ENCODE results near the gene YJEFN3. TPM values are rescaled to one million over a fixed set of nuclear protein-coding genes. Genes with fewer than 3 reads are reported as not detected.

YJEFN3 gene
- total and polyA plus RNA-seq, 2 of the 8 experiments (the other 6 are each of a cell fraction or from before 2014, with no cell fraction given) = 5.7 to 9.4 TPM

DNA sequence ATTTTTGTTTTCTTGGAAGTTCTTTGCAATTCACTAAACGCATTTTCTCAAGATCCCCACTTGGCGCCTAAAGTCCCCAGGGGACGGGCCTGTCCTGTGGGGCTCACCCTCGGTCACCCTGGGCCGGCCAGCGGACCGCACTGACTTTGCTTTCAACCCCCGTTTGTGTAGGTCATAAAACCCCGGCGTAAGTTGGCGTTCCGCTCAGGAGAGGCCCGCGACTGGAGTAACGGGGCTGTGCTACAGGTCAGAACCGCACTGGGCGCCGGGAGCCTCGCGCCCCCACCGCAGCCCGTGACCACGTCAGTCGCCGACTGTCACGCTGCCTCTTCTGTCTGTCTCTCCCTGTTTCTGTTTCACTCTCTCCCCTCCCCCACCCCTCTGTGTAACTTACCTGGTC, 26.9 kb upstream of the YJEFN3 start:
- H2BK20ac ChIP-seq (ENCODE audit: low read length) = no peak overlapping the region
- TF ChIP-seq KDM4A (IDR thresholded peaks at IDR 0.05; ENCODE audit: low read depth, low read length, severe bottlenecking) = no peak
- no peak for TF ChIP-seq BACH1 (IDR thresholded peaks at IDR 0.05; ENCODE audit: low read length)
- TF ChIP-seq SAP30 (IDR thresholded peaks at IDR 0.05; ENCODE audit: insufficient read depth, insufficient replicate concordance, low read length) = no peak
- no peak for TF ChIP-seq GTF2F1 (IDR thresholded peaks at IDR 0.05; ENCODE audit: borderline replicate concordance, low read depth, low read length)
- no peak for TF ChIP-seq SRF (IDR thresholded peaks at IDR 0.05; ENCODE audit: low read depth, low read length)
- TF ChIP-seq HDAC6 (IDR thresholded peaks at IDR 0.05; ENCODE audit: low read depth, low read length) = no peak
- no peak for TF ChIP-seq KDM1A (IDR thresholded peaks at IDR 0.05; ENCODE audit: borderline replicate concordance, low read length)
- no peak for TF ChIP-seq BCL11A (IDR thresholded peaks at IDR 0.05; ENCODE audit: low read depth in 2 of 2, low read length in 2 of 2)
- no peak overlapping the region for H2AK5ac ChIP-seq (ENCODE audit: low read depth, low read length)
- H4K91ac ChIP-seq (replicated peaks; ENCODE audit: insufficient read length, low read length) = no peak overlapping the region
- H3K4ac ChIP-seq (replicated peaks; ENCODE audit: insufficient read length, low read depth, low read length) = no peak overlapping the region
- H3K79me1 ChIP-seq (ENCODE audit: low read depth, low read length) = peaks cover 4% of the 10 kb centered on the region
- H4K5ac ChIP-seq (ENCODE audit: insufficient read length, low read depth, low read length) = no peak overlapping the region
- peaks cover 25 to 63% (median 57%) of the 10 kb centered on the region in 4 experiments for H3K36me3 ChIP-seq (ENCODE audit: control insufficient read depth in 2 of 4, insufficient read depth in 4 of 4, low read length in 3 of 4)
- H3K4me1 ChIP-seq (replicated peaks in 1 of 4; ENCODE audit: control insufficient read depth in 3 of 4, insufficient read depth in 4 of 4, low read length in 3 of 4) = no peaks in the 10 kb centered on the region
- peak overlapping the region; percentile 25; the same call in 1 of the 2 replicates for H4K8ac ChIP-seq (ENCODE audit: extremely low read depth, insufficient read depth, low read length)
- POLR2A ChIA-PET (ENCODE audit: partially characterized antibody) = no interaction called here
- H3K23ac ChIP-seq (ENCODE audit: insufficient read length) = no peak overlapping the region
- no peak for DNase-seq (ENCODE audit: low read depth in 1 of 2, low spot score in 2 of 2)
- no peak overlapping the region for H3K9ac ChIP-seq (replicated peaks in 1 of 4; ENCODE audit: extremely low read depth in 1 of 4, low read depth in 3 of 4, low read length in 3 of 4)
- H3K56ac ChIP-seq (replicated peaks; ENCODE audit: insufficient read length, low read depth, low read length) = no peak overlapping the region
- H2AFZ ChIP-seq (ENCODE audit: low read length) = no peak overlapping the region
- H3K23me2 ChIP-seq (ENCODE audit: low read depth, low read length) = peaks cover 2% of the 10 kb centered on the region; the same call in 1 of the 2 replicates
- no peak overlapping the region for H3K4me2 ChIP-seq (ENCODE audit: insufficient read depth in 1 of 2, low read depth in 2 of 2, low read length in 2 of 2)
- H3K9me3 ChIP-seq (ENCODE audit: insufficient read depth in 2 of 2, low read depth in 1 of 2, low read length in 1 of 2) = no peaks in the 10 kb centered on the region
- H2BK5ac ChIP-seq (ENCODE audit: low read depth, low read length) = no peak overlapping the region
- H3K79me2 ChIP-seq (ENCODE audit: control insufficient read depth in 1 of 2, insufficient read depth in 2 of 2, low read length in 2 of 2) = no peaks in the 10 kb centered on the region
- no peak overlapping the region for H3K4me3 ChIP-seq (ENCODE audit: extremely low read depth in 1 of 4, insufficient read depth in 2 of 4, low read depth in 3 of 4, low read length in 4 of 4)
- H2BK15ac ChIP-seq (ENCODE audit: low read length) = no peak overlapping the region
- CTCF ChIA-PET (ENCODE audit: partially characterized antibody) = interaction anchor here (0.6 kb wide), 1 partner anchor 270 kb away, joined by 3 read pairs; no protein-coding TSS in a partner anchor
- no peak overlapping the region for H3K27ac ChIP-seq (ENCODE audit: low read depth, low read length)
- H3K18ac ChIP-seq (ENCODE audit: extremely low read depth, low read length) = no peak overlapping the region
- peaks cover 5 to 21% of the 10 kb centered on the region in 2 experiments for H4K20me1 ChIP-seq (replicated peaks in 1 of 2; ENCODE audit: control insufficient read depth in 1 of 2, insufficient read depth in 2 of 2, low read length in 2 of 2)
- no peaks in the 10 kb centered on the region for H3K27me3 ChIP-seq (replicated peaks in 1 of 4; ENCODE audit: control insufficient read depth in 3 of 4, extremely low read depth in 1 of 4, insufficient read depth in 3 of 4, low read length in 3 of 4)
- no peak overlapping the region for H3K14ac ChIP-seq (ENCODE audit: insufficient read length)
- no peak overlapping the region for H2BK120ac ChIP-seq (replicated peaks; ENCODE audit: low read depth, low read length)
- 96% methylated on average over 26 of the region's 26 CpGs; no CpG with 5 or more reads in 1 of the 2 experiments for WGBS, 2 experiments (ENCODE audit: extremely low coverage in 1 of 2, insufficient coverage in 1 of 2, insufficient read length in 1 of 2, insufficient replicate concordance in 2 of 2, low coverage in 1 of 2, low lambda C conversion rate in 2 of 2, missing lambda C conversion rate in 1 of 2)
- FAIRE-seq = no peak
- no peak overlapping the region for H2BK12ac ChIP-seq (ENCODE audit: low read depth, low read length)

All from H1 (cell line).